Embryonic facial prominence (tissue), 1 donor: ENCODE results near the gene ADCY7.

Experiments used
- DNase-seq: peaks from one replicate; pipeline ENCODE4 v3.0.0-alpha.2; 2016; ENCODE audit errors: extremely low spot score

The ADCY7 gene

GRCh38 chr16:50298591-50299507, 32.5 kb downstream of the ADCY7 start:
- DNase-seq: no peak

DNA sequence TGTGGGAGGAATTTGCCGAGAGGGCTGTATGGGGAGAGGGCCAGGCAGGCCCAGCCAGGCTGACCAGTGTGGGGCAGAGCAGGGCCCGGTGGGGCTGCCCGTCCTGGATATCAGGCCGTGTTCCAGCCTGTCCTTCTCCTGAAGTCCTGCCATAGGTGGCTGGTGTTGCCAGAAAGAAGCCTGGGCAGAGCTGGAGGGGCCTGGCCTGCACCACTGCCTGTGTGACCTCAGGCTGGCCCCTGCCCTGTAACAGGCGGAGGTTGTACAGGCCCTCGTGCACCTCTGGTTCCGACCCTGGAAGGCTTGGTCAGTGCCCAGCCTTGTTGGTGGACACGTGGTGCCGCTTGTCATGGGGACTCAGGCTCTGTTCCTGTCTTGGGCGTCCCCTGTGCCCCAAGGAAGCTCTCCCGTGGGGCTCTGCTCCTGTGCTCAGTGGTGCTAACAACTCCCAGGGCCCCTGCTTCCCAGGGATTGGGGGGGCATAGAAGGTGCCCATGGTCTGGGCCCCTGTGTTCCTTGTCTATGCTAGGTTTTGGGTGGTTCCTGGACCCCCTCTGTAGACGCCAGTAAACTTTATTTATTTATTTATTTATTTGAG, 33.3 kb downstream of the ADCY7 start:
- DNase-seq: no peak

- no peak for DNase-seq
These were observed 34.7 kb downstream of the ADCY7 start for GRCh38 chr16:50300942-50301625.

- DNase-seq: no peak
These were observed 35.5 kb downstream of the ADCY7 start for GRCh38 chr16:50301626-50302471.

DNA sequence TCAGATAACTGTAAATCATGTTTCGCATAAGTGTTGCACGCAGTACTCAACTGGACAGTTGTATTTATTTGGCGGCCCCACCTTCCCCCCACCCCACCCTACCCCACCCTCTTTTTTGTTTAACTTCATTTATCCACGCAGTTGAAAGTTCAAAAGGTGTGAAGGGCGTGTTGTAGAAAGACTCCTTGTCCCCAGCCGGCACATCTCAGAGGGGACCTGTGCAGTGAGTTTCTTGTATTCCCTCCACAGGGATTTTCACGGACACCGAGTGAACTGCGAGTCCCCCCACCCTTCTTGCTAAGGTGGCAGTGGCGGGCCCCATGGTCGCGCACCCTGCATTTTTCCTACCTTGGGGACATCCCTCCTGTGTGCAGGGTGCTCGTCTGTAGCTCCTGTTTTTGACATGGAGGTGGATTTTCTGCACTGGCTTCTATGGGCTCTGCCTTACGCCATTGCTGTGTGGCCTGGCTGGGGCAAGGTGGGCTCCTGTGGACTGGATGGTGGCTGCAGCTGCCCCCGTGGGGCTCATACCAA, 36.2 kb downstream of the ADCY7 start:
- no peak for DNase-seq

DNA sequence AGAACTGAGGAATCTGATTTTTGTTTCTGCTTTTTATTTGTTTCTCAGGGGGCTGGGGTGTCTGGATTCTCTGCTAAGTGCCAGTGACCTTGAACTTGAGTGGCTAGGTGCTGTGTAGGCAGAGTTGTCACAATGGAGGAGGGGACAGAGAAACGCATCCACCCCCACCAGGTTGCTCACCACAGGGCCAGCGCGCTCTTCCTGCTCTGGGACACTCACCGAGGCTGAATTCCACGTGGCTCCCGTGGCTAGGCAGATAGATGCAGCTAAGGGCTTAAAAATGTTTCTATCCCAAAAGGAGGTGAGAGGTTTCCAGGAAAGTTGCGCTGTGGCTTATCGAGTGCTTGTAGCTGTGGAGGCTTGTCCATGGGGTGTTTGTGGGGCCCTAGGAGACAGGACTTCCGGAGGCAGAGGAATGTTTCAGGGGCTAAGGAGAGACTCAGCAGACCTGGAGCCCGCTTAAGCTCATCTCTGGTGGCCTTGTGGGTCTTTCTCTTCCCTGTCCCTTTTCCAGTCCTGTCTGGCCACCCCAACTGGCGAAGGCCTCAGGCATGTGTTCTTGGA, 36.8 kb downstream of the ADCY7 start:
- no peak for DNase-seq

DNA sequence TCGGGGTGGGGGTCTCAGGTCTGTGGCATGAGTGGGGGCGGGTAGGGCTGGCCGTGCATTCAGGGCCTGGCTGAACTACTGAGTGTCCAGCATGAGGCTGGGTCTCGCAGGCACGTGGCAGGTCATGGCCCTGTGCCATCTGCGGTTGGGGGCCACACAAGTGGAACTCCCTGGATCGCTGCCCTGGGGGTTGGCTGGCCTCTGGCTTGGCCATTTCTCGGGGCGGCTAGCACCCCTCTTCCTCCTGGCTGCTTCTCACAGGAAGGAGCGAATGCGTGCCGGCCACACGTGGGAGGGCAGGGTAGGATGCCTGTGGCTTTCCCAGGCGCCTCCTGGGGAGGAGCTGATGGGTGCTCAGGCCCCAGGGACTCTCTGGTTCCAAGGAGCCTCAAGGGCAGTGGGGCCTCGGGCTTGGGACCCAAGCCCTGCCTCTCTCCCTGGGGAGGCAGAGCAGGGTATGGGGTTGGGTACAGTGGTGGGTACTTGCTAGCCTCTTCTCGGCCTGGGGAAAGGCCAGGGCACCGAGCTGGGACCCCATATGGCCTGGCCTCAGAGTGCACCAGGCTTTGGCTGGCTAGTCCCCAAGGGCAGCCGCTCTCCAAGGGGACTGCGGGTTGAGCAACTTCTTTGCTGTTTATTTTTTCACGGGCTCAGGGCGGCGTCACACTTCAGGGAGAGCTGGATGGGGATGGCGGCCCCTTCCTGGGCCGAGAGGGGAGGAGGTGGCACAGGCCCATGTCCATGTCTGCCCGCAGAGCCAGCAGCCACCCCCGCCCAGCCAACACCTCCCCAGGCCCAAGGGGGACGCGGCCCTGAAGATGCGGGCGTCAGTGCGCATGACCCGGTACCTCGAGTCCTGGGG, 37.5 kb downstream of the ADCY7 start:
- DNase-seq: no peak

GRCh38 chr16:50304467-50305440, 38.4 kb downstream of the ADCY7 start:
- no peak for DNase-seq

DNA sequence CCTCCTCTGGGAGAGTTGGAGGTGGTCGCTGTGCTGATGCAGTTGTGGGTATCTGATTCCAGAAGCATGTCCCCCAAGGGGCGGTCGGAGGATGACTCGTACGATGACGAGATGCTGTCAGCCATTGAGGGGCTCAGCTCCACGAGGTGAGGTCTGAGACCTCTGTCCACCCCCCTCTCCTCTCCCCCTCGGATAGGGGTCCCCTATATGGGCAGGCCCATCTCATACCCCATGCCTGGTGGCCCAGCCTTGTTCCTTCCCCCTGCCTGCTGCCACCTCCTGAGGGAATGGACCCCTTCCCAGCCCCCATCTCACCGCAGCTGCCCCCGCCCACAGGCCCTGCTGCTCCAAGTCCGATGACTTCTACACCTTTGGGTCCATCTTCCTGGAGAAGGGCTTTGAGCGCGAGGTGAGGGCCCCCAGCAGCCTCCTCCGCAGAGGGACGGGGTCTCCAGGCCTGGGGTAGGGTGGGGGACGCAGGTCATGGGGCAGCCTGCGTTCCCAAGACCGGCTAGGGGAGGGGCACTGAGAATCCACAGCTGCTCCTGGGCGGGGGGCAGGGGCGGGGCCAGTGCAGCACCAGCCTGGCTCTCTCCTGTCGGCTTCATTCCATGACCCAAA, 39.2 kb downstream of the ADCY7 start:
- DNase-seq: no peak

DNA sequence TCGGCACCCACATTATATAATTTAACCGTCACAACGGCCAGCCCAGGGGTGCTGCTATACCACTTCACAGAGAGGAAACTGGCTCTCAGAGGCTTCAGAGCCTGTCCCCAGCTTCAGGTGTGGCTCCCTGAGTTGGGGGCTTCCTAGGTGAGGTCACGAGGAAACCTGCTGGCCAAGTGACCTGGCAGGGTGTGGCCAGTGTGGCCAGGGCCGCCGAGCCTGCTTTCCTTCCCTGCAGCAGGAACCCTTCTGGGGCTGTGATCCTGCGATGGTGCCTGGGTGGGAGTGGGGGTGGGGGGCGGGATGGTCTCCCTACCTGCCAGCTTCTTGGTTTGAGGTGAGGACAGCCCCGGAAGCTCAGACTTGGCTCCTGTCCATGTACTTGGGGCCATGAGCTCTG, 39.9 kb downstream of the ADCY7 start:
- DNase-seq: no peak

DNA sequence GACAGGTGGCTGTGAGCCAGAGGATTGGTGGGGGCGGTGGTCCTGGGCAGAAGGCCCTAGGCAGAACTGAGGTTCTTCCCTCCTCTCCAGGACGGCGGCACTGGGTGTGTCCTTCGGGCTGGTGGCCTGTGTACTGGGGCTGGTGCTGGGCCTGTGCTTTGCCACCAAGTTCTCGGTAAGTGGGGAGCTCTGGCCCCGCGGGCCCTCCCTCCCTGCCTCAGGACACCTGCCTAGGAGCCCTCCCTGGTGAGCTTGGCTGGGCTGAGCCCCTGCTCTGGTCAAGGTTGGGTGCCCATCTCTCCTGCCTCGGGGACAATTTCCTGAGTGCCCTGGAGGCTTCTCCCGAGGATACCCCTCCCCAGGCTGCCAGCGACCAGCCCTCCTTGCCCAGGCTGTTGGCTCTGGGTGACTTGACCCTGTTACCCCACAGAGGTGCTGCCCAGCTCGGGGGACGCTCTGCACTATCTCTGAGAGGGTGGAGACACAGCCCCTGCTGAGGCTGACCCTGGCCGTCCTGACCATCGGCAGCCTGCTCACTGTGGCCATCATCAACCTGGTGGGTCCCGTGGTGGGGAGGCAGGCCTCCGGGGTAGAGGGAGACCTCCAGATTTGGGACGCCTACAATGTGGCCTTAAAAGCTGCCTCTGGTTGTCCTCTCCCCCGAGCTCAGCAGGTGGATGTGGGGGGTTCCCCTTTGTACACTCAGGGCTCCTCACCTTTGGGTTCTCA, 42.0 kb downstream of the ADCY7 start:
- DNase-seq: no peak

DNA sequence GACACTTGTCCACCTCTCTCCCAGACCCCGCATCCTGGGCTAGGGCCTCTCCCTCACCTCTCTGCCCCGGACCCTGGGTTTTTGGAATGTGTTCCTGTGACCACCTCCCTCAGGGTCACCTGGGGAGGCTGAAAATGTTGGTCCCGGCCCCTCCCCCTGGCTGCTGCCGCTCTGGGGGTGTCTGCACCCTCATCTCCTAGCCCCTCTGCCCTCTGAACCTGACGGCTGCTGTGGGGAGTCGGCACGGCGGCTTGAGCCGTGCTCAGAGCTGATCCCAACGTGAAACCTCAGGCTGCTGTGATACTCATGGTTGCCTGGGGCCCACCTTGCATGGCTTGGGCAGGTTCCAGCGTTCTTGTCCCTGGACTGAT, 42.8 kb downstream of the ADCY7 start:
- no peak for DNase-seq

DNA sequence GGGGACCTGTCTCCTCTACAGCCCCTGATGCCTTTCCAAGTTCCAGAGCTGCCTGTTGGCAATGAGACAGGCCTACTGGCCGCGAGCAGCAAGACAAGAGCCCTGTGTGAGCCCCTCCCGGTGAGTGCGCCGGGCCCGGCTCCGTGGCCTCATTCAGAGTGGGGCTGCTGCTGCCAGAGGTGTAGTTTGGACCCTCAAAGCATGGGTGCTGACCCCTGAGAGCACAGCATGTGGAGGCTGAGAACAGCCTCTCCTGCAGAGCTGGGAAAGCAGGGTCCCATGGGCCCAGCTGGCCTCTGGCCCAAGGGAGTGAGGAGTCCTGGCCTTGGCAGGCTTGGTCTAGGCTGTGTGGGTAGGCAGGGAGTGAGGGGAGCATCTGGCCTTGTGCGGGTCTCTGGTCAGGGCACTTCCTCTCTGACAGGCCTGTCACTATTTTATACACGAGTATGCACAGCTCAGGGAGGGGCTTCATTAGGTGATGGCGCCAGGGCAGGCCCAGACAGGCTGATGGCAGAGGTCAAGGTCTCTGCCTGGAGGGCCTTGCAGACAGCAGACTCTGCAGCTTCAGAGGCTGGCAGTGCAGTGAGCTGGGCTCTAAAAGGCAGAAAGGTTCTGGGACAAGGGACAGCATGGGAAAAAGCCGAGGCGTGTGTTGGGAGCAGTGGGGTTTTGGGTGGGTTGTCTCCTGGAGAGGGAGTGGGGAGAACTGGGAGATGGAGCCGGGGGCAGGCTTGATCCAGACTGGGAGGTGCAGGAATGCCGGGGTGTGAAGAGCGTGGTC, 43.4 kb downstream of the ADCY7 start:
- no peak for DNase-seq

DNA sequence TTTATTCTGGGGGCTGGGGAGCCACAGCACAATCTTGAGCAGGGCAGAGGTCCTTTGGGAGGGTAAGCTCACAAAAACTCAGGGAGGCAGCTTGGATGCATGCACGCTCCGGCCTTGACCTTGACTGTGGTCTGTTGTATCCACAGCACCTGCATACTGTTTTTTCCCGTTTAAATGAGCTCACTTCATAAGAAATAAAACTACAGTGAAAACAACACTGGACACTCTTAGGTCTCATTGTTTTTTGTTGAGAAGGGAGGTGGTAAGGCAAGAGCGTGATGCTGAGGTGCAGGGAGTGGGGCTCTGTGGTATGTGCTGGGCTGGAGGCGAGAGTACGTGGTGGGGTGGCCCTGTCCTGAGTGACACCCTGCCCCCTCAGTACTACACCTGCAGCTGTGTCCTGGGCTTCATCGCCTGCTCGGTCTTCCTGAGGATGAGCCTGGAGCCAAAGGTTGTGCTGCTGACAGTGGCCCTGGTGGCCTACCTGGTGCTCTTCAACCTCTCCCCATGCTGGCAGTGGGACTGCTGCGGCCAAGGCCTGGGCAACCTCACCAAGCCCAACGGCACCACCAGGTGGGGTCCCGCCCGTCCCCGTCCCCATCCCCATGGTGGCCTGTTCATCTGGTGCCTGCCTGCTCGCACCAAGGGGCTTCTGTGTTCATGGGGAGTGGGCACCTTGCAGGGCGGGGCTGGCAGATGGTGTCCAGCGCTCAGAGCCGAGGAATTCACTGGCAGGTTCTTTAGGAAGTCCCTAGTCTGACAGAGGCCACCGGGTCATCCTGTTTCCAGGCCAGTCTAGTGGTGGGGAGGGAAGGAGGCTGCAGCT, 44.2 kb downstream of the ADCY7 start:
- DNase-seq: no peak

DNA sequence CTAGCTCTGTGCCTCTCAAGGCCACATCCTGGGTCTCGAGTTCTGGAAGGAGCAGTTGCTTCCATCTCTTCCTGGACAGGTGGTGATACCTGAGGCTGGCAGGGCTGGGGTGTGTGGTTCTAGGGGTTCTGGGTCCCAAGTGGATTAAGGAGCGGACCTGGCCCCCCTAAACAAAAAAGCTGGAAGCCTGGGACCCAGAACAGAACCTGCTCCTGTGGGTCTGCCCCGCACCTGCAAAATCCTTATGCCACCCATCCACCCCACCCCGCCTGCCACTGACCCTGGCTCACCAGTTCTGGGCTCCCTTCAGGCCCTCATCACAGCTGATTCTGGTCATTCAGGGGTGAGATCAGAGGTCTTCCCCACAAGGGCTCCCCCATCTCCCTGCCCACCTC, 44.8 kb downstream of the ADCY7 start:
- DNase-seq: no peak

DNA sequence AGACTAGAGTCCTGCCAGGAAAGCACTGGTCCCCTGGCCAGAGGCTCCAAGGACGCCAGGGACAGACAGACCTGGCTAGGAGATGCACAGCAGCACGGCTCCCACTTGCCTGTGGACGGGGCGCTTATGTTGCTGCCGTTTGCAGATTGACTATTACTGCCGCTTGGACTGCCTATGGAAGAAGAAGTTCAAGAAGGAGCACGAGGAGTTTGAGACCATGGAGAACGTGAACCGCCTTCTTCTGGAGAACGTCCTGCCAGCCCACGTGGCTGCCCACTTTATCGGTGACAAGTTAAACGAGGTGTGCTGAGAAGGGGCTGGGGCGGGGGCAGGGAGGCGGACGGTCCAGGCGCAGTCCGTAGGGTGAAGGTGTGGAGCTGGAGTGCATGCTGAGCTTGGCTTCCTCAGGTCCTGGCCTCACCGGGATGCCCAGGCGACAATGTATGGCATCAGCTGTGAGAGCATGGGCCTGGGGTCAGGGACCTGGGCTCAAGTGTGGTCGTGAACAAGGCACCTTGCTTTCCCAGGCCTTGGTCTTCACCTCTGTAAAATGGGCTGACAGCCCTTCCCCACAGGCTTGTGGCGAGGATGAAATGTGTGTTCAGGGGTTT, 45.6 kb downstream of the ADCY7 start:
- no peak for DNase-seq
